Stimulated activated CD8-positive, alpha-beta memory T cell treated with anti-CD3 and anti-CD28 coated beads, Interleukin-15, amount 100 ng/mL, for 1 hour (primary cell): ENCODE results near the gene CNN3.

Experiments used
- DNase-seq: peaks from one replicate; pipeline ENCODE4 v3.0.0-alpha.2; 2020; ENCODE audit warnings: low read depth

CNN3 gene

DNA sequence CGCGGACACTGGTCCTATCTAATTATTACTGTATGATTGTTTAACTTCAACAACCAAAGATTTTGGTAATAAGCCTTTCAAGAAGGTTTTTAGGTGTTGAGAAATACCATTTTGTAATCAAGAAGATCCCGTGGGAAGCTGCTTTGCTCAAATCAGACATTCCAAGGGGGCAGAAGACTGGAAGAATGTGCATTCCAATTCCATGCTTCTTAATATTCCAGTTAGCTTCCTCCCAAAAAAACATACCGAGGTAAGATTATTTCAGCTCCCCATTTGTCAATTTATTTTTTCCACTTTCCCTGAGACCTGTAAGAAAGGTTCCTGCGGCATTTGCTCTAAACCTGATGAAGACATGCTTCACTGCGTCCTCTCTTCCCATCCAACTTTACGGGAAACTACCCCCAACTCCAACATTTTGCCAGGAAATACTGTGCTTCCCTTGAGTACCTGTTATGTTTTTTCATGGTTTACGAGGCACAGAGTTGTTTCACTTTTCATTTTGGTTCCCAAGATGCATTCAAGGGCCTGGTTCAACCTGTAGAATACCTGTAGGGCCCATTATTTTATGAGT, 4.1 kb downstream of the CNN3 start:
- DNase-seq, result no peak

DNA sequence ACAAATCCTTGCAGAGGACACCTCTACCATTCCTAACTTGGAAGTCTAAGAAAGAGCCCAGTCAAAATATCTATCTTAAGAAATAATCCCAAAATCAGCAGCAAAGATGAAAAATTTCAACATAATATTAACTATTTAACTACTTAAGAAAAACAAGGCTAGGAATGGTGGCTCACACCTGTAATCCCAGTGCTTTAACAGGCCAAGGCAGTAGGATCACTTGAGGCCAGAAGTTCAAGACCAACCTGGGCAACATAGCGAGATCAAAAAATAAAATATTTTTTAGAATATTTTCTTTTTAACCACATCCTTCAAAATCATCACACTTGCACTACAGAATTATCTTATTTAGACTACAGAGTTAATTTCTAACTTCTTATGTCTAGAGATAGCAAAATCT, 4.9 kb downstream of the CNN3 start:
- no peak for DNase-seq

DNA sequence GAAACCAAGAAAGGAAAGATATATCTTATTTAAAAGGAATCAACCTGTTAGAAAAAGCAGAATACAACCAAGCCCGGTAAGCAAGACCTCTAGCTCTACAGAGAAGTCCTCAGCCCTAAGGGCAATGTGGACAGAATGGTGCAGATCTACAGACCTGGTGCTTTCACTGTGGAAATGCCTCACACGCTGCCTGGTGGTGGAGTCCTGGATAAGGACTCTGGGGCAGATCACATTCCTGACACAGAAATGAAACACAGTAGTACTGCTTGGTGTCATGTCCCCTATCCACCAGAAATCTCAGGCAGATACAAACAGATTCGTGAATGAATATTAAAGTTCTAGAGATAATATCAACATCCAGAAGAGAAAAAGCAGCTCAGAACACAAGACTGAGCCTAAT, 6.8 kb downstream of the CNN3 start:
- no peak for DNase-seq

DNA sequence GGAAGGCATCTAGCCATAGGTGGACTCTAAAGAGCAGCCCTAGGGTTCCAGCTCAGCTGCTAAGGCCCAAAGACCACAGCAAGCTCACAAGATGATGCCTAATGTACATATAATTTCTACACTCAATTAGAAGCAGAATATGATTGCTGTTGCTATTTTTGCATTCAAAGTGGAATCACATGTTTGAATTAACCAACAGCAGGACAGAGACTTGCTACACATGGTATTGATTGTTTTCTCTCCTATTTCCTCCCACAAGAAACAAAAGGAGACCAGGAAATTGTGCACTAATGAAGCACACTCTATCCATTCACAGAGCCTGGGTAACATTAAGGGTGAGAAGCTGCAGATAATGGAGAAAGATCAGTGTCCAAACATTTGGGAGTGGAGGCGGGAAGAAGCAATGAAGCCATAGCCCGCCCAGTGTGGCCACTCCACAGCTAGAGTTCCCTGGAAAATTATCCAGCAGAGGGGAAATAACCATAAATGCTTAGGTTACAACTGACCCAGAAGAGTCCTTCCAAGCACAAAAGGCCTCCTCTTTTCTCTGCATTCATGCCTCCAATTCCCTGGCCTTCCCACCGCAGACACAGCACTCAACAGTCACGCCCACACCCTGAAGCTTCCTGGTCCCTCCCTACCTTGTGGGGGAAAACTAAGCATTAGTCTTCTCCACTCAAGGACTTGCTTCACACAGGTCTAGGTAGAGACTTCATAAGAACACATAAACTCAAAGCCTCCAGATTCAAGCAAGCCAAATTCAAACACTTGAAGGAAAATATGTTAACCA, 7.5 kb downstream of the CNN3 start:
- DNase-seq, result no peak

- no peak for DNase-seq
Observed at GRCh38 chr1:94917251-94917650, 9.7 kb downstream of the CNN3 start.

GRCh38 chr1:94912263-94913184, 14.4 kb downstream of the CNN3 start:
- DNase-seq, result no peak

DNA sequence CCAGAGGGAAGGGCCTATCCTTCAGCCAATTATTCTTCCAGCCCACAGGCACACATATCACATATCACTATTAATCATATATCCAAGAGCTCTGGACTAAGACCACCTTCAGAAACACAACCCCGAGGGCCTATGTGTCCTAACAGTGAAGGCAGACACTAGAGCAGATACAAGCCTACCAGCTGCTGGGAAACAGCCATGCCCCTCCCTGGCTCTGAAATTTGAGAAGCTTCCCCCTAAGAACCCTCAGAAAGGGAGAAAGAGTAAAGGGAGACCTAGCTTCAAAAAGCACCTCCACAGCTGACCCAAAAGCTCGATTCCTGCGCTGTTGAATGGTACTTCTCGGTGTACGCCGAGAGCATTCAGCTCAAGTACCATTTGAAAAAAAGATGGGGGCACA, 17.4 kb downstream of the CNN3 start:
- DNase-seq, result no peak

- DNase-seq, result no peak
Observed at GRCh38 chr1:94908965-94909364, 17.9 kb downstream of the CNN3 start.

- no peak for DNase-seq
Observed at GRCh38 chr1:94908190-94908589, 18.7 kb downstream of the CNN3 start.

GRCh38 chr1:94907136-94907535, 19.8 kb downstream of the CNN3 start:
- no peak for DNase-seq

- DNase-seq, result no peak
Observed at GRCh38 chr1:94906382-94906781, 20.5 kb downstream of the CNN3 start.

DNA sequence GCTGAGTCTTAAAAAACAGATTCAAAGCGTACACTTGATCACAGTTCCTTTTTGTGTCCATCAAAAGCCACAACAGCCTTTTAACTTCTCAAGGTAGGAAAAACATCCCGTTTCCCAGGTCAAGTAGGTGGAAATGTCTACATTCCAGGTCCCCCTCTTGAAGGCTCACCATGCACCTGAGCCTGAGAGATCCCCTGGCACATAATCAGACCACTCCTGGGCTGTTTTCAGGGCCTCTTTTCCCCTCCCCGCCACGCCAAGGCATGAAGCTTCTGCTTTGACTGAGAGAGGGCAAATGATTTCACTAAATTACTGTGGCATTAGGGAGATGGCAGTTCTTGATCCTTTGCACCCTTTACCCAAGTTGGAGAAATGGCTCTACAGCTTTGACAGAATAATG, 21.7 kb downstream of the CNN3 start:
- DNase-seq, result no peak

DNA sequence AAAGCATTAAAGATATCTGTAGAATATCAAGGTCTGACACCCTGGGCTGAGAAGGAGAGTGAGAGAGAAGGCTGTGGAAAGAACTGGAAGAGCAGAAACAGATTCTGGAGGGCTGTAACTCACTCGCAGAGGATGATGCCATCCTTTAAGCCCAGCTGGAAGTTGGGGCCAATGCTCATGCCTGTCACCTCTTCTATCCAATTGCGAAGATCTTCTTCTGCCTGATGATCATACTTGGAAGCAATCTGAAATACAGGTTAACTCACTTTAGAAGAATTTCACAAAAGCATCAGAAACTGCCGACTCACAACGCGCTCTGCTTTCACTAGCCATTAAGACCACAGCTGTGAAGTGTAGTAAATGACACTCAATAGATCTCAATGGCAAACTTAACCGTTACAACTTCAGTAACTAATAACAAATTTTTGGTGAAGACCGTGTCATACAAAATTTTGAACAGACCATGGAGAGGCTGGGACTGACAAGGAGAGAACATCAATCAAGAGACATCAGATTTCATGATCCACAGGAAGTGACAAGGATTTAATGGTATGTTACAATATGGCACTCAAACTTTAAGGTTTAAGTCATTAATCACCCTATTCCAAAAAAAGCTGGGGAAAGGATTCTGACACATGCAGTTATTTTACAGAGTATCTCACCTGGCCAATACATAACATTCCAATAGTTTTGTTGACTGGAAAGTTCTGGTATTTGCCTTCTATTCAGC, 23.5 kb downstream of the CNN3 start:
- DNase-seq, result no peak

DNA sequence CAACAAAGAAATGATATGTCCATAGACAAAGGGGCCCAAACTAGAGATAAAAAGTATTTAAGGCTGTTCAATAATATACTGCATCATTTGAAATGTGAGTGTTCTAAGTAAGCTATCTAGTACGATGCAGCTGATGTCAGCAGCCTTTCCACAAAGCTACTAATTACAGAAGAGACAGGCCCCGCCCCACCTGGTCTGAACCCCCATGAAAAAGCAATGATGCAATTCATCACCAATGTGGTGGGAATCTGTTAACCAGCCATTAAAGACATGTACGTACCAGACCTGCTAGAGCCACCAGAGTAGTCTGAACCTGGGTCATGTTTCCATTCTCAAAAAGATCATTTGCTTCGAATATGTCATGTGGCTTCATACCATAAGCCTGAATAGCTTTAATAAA, 25.1 kb downstream of the CNN3 start:
- DNase-seq, result no peak

- DNase-seq, result no peak
Observed at GRCh38 chr1:94899756-94900155, 27.2 kb downstream of the CNN3 start.

- DNase-seq, result no peak
Observed at GRCh38 chr1:94898491-94899385, 28.2 kb downstream of the CNN3 start.

DNA sequence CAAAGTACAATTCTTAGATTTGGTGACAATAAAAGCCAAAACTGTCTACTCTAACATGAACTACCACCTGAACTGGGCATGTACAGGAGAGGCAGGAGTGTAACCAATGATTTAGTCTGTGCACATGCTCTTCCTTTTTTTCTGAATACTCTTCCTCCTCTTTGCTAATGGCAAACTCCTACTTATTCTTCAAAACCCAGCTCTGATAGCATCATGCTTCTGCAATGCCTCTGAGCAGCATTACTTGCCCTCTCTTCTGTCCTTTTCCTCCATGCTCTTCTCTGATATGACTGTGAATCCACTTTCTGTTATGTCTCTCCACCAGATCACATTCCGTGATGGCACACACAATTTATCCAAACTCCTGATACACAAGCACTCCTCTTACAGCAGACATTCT, 31.4 kb downstream of the CNN3 start:
- no peak for DNase-seq

GRCh38 chr1:94894630-94895029, 32.3 kb downstream of the CNN3 start:
- no peak for DNase-seq

DNA sequence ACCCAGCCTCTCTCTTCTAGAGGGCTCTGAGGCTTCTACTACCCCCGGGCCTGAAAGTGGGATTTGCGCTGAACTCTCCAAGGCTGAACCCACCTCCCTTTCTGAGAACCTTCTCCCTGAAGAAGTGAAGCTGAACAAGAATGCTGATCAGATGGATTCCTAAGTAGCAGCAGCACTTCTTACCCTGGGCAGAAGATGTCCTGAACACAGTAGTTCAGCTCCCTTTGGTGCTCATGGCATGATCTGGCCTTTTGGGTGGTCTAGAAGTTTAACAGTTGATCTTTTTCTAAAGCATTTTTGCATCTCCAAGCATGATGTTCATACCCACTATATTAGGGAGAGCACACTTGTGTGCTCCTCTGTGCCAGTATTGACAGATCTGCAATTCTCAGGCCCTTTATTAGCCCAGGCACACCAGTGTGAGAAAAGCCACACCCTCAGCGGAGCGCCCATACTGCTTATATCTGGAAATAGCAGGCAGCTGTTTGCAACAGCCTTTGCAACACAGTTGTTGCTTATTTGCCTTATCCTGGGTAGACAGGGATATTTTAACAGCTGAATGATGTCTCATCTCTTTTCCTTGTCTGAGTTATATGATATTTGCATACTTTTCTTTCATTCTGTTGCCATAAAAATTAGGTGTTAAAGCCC, 34.2 kb downstream of the CNN3 start:
- no peak for DNase-seq

- no peak for DNase-seq
Observed at GRCh38 chr1:94888201-94888600, 38.7 kb downstream of the CNN3 start.
